ENCODE data around the gene HOXB5. TPM values are rescaled to one million over a fixed set of nuclear protein-coding genes. Genes with fewer than 3 reads are reported as not detected.

Gene HOXB5
- total and polyA plus RNA-seq, 4 donors = 1.4 to 5.9 (median 3.6) TPM; not detected in 1

DNA sequence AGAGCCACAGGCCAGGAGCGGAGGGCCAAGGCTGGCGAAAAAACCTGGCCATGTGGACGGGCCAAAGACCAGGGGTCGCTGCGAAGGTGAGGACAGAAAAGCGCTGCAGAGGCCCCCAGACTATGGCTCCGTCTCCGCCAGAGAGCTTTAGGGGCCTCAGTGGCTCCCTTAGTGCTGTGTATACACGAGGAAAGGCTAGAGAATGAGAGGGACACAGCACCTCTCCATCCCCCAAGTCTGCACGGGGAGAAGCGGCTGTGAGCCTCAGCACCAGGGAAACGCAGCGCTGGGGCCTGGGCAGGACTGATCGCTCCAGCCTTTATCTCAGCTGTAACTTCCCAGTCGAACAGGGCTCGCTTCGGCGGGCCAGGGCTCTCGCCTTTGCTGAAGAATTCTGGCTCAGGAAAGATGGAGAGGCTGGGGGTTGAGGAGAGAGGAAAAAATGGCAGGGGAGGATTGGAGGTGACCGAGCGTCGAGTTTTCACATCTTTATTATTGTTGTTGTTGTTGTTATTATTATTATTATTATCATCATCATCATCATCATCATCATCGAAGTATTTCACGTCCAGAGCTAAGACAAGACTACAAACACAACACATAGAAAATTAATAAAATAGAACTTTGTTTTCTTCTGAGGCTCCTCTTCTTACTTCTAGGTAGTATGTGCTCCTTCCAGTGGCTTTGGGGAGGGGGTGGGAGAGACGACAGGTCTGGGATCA lies 1.9 kb upstream of the HOXB5 start:
- ATAC-seq (ENCODE audit: low FRiP score) (no peak), DNase-seq (no peak)
- intact Hi-C loops (cut with DNase I) = loop anchor here (2.0 to 10.0 kb wide), 3 partner anchors 103 to 571 kb away; no protein-coding TSS in a partner anchor
- Histone ChIP-seq H3K27ac (ENCODE audit: low read depth in 1 of 2, low read length in 2 of 2) (no peak overlapping the region), H3K36me3 (ENCODE audit: control insufficient read depth in 1 of 2, insufficient read depth in 2 of 2, low read length in 1 of 2) (no peaks in the 10 kb centered on the region), H3K9me3 (ENCODE audit: control insufficient read depth, low read length) (no peaks in the 10 kb centered on the region), H3K4me3 (ENCODE audit: low read length in 2 of 2) (no peak overlapping the region), H3K27me3 (ENCODE audit: control insufficient read depth in 1 of 2, insufficient read depth in 2 of 2, low read length in 1 of 2) (no peaks in the 10 kb centered on the region), H3K4me1 (ENCODE audit: control insufficient read depth in 1 of 2, insufficient read depth in 2 of 2, low read length in 2 of 2) (no peaks in the 10 kb centered on the region)
- WGBS, 2 donors = 71 to 95% methylated on average over 25 of the region's 25 CpGs

DNA sequence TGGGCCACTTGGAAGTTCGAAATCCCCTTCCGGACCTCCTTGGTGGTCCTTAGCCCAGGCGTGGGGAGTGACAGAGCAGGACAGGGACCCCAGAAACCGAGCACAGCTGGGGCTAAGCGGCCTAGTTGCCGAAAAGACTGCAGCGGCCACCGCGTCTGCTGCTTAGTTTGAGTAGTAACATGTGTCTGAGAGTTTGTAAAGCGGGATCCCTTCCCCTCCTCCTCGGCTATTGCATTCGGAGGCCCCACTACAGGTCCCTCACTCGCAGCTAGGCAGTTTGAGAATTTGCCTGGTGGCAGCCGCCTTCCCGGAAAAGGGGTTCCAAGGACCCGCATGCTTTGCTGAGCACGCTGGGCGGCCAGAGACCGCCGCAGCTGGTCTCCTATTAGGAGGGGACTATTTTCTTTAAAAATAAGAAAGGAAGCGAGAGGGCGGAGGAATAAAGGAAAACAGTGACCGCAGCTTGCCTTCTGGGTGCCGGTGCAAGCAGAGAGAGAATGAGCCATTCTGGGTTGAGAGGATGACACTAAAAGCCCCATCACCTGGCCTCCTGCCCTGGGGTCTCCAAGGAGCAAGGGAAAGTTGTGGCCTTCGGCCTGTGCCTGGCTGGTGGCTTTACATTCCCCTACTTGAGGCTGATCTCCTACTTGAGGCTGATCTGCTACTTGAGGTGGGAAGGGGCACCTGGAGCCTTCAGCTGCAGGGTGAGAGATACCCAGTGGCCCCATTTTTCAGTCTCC lies 1.1 kb upstream of the HOXB5 start:
- no peak overlapping the region for H3K27ac ChIP-seq (ENCODE audit: low read depth in 1 of 2, low read length in 2 of 2)
- no peak overlapping the region for H3K4me3 ChIP-seq (ENCODE audit: low read length in 2 of 2)
- H3K9me3 ChIP-seq (ENCODE audit: control insufficient read depth, low read length) = no peaks in the 10 kb centered on the region
- H3K36me3 ChIP-seq (ENCODE audit: control insufficient read depth in 1 of 2, insufficient read depth in 2 of 2, low read length in 1 of 2) = no peaks in the 10 kb centered on the region
- no peaks in the 10 kb centered on the region for H3K27me3 ChIP-seq (ENCODE audit: control insufficient read depth in 1 of 2, insufficient read depth in 2 of 2, low read length in 1 of 2)
- intact Hi-C loops (cut with DNase I) = loop anchor here (2.0 to 10.0 kb wide), 4 partner anchors 102 to 570 kb away; no protein-coding TSS in a partner anchor
- H3K4me1 ChIP-seq (ENCODE audit: control insufficient read depth in 1 of 2, insufficient read depth in 2 of 2, low read length in 2 of 2) = no peaks in the 10 kb centered on the region
- 77 to 95% methylated on average over 24 to 25 of the region's 25 CpGs for WGBS, 2 donors
- ATAC-seq (ENCODE audit: low FRiP score) = no peak
- no peak for DNase-seq

DNA sequence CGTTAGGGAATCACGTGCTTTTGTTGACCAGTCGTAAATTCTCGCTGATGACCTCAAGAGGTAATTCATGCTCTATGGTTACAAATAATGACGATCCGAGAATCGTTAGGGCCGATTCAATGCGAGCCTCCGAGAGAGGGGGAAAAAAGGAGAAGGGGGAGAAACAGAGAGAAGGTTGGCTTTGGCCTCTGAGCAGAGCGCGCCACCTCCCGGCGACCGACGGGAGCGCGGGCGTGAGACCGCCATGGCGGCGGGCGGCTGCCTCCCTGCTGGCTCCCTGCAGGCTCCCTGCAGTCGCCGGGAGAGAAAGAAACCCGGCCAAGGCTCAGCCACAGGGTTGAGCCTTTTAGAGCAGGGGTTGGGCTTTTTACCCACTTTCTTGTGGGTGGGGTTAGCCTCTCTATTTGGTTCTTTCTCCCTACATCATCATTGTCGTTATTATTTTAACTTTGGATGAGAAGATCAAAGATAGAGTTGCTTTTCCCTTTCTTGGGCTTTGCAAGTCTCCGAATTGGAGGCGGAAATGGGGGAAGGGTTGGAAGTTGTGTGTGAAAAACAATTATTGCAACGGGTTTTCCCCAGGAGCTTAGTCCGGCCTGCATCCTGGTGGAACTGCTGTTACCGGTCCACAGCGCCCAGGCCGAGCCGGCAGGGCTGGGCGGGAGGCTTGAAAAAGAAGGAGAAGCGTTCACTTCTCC lies 410 bp upstream of the HOXB5 start:
- Histone ChIP-seq H3K27ac (ENCODE audit: low read depth in 1 of 2, low read length in 2 of 2) (no peak overlapping the region), H3K9me3 (ENCODE audit: control insufficient read depth, low read length) (no peaks in the 10 kb centered on the region), H3K4me1 (ENCODE audit: control insufficient read depth in 1 of 2, insufficient read depth in 2 of 2, low read length in 2 of 2) (no peaks in the 10 kb centered on the region), H3K27me3 (ENCODE audit: control insufficient read depth in 1 of 2, insufficient read depth in 2 of 2, low read length in 1 of 2) (no peaks in the 10 kb centered on the region), H3K36me3 (ENCODE audit: control insufficient read depth in 1 of 2, insufficient read depth in 2 of 2, low read length in 1 of 2) (no peaks in the 10 kb centered on the region), H3K4me3 (ENCODE audit: low read length in 2 of 2) (no peak overlapping the region)
- 20 to 23% methylated on average over 37 of the region's 37 CpGs for WGBS, 2 donors
- peak; percentile 88 for ATAC-seq (ENCODE audit: low FRiP score)
- intact Hi-C loops (cut with DNase I) = loop anchor here (2.0 to 10.0 kb wide), 3 partner anchors 101 to 569 kb away; no protein-coding TSS in a partner anchor
- DNase-seq = peak; percentile 88 to 95

DNA sequence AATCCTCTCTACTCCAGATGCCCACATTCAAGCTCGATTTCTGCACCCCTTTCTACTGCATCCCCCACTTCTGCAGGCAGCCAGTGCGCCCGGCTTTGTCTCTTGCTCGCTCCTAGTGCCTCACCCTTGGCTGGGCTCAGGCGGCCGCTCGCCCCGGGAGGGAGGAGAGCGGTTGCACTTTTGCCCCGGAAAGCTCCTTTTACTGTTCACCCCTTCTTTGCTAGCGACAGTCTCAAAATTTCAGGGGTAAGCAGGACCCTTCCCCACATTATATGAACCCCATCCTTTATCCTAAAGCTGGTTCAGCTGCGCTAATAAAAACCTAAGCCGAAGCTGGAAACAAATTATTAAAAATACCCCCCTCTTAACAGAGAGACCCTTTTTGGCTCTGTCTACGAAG lies 1.0 kb downstream of the HOXB5 start:
- Histone ChIP-seq H3K27me3 (ENCODE audit: control insufficient read depth in 1 of 2, insufficient read depth in 2 of 2, low read length in 1 of 2) (no peaks in the 10 kb centered on the region), H3K27ac (ENCODE audit: low read depth in 1 of 2, low read length in 2 of 2) (no peak overlapping the region), H3K36me3 (ENCODE audit: control insufficient read depth in 1 of 2, insufficient read depth in 2 of 2, low read length in 1 of 2) (no peaks in the 10 kb centered on the region), H3K4me3 (ENCODE audit: low read length in 2 of 2) (no peak overlapping the region), H3K9me3 (ENCODE audit: control insufficient read depth, low read length) (no peaks in the 10 kb centered on the region), H3K4me1 (ENCODE audit: control insufficient read depth in 1 of 2, insufficient read depth in 2 of 2, low read length in 2 of 2) (no peaks in the 10 kb centered on the region)
- no peak for DNase-seq
- ATAC-seq (ENCODE audit: low FRiP score) = no peak
- WGBS, 2 donors = 65 to 85% methylated on average over 14 of the region's 14 CpGs
- intact Hi-C loops (cut with DNase I) = loop anchor here (2.0 to 10.0 kb wide), 3 partner anchors 100 to 568 kb away; no protein-coding TSS in a partner anchor

DNA sequence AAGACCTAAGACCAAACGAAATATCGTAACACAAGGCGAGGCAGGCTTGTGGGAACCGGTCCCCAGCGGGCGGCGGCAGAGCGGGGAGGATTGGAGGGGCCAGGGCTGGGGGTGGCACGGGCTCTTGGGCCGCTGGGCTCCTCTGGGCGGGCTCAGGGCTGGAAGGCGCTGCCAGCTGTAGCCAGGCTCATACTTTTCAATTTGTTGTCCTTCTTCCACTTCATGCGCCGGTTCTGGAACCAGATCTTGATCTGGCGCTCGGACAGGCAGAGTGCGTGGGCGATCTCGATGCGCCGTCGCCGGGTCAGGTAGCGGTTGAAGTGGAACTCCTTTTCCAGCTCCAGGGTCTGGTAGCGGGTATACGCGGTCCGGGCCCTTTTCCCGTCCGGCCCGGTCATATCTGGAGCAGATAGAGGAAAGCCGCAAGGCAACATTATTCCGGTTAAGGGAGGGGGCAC lies 1.5 kb downstream of the HOXB5 start:
- ATAC-seq (ENCODE audit: low FRiP score) = no peak
- WGBS, 2 donors = 67 to 88% methylated on average over 33 of the region's 33 CpGs
- H3K4me3 ChIP-seq (ENCODE audit: low read length in 2 of 2) = no peak overlapping the region
- intact Hi-C loops (cut with DNase I) = loop anchor here (2.0 to 10.0 kb wide), 3 partner anchors 99 to 567 kb away; no protein-coding TSS in a partner anchor
- no peaks in the 10 kb centered on the region for H3K27me3 ChIP-seq (ENCODE audit: control insufficient read depth in 1 of 2, insufficient read depth in 2 of 2, low read length in 1 of 2)
- no peaks in the 10 kb centered on the region for H3K36me3 ChIP-seq (ENCODE audit: control insufficient read depth in 1 of 2, insufficient read depth in 2 of 2, low read length in 1 of 2)
- no peak overlapping the region for H3K27ac ChIP-seq (ENCODE audit: low read depth in 1 of 2, low read length in 2 of 2)
- H3K4me1 ChIP-seq (ENCODE audit: control insufficient read depth in 1 of 2, insufficient read depth in 2 of 2, low read length in 2 of 2) = no peaks in the 10 kb centered on the region
- no peak for DNase-seq
- no peaks in the 10 kb centered on the region for H3K9me3 ChIP-seq (ENCODE audit: control insufficient read depth, low read length)

DNA sequence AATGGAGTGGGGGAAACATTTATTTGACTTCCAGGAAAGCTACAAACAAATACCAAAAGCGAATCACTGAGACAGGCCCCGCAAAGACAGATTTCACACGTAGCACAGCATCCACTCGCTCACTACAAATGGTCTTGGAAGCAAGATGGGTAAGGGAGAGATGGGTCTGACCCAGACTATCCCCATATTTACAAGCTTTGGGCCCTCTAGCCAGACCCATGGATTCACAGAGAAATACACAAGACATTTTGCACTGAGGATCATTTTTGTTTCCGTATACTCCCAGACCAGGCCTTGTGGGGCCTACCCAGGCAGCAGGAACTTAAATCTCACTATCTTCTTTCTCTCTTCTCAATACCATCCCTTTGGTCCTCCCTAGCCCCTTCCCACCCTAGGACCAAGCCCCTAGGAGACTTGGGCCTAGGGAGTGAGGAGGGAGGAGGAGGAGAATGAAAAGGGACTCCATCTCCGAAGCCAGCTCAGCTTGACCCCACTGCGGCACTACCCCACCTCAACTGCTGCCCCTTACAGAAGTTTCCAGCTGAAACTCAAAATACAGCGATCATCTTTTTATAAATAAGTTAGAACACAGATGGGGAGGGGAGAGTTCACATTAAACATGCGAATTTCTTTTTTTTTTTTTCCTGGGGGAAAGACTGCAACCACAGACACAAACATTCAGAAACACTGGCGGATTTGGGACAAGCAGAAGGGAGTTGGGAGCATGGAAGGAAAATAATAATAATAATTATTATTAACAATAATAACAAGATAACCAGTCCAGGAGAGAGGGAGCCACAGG lies 2.1 kb downstream of the HOXB5 start:
- H3K27me3 ChIP-seq (ENCODE audit: control insufficient read depth in 1 of 2, insufficient read depth in 2 of 2, low read length in 1 of 2) = no peaks in the 10 kb centered on the region
- intact Hi-C loops (cut with DNase I) = loop anchor here (2.0 to 10.0 kb wide), 3 partner anchors 99 to 567 kb away; no protein-coding TSS in a partner anchor
- 93 to 94% methylated on average over 10 of the region's 10 CpGs for WGBS, 2 donors
- H3K36me3 ChIP-seq (ENCODE audit: control insufficient read depth in 1 of 2, insufficient read depth in 2 of 2, low read length in 1 of 2) = no peaks in the 10 kb centered on the region
- DNase-seq = no peak
- H3K4me3 ChIP-seq (ENCODE audit: low read length in 2 of 2) = no peak overlapping the region
- no peaks in the 10 kb centered on the region for H3K9me3 ChIP-seq (ENCODE audit: control insufficient read depth, low read length)
- no peak overlapping the region for H3K27ac ChIP-seq (ENCODE audit: low read depth in 1 of 2, low read length in 2 of 2)
- ATAC-seq (ENCODE audit: low FRiP score) = no peak
- H3K4me1 ChIP-seq (ENCODE audit: control insufficient read depth in 1 of 2, insufficient read depth in 2 of 2, low read length in 2 of 2) = no peaks in the 10 kb centered on the region

DNA sequence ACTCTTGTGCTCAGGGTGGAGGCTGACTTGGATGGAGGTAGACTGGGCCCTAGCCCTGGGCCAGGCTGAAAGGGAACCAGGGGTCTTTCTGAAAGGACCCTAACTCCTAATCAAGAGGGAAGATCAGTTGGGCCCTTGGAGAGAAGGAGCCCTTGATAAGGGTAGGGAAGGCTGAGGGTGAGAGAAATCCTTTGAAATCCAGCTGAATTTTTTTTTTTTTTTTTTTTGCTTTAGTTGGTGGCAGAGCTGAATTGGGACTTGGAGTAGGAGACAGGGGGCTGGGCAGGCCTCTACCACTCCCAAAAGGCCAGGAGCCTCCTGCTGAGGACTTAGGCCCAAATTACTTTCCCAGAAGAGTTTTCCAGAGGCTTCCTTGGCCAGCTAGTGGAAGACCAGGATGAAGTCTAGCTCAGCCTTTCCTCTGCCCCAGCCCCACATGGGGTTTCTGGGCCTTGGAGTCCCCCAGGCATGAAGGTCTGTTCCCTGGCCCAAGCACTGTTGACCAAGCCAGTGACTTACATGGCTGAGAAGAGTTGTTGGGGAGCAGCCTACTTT lies 2.9 kb downstream of the HOXB5 start:
- Histone ChIP-seq H3K4me3 (ENCODE audit: low read length in 2 of 2) (no peak overlapping the region), H3K4me1 (ENCODE audit: control insufficient read depth in 1 of 2, insufficient read depth in 2 of 2, low read length in 2 of 2) (no peaks in the 10 kb centered on the region), H3K36me3 (ENCODE audit: control insufficient read depth in 1 of 2, insufficient read depth in 2 of 2, low read length in 1 of 2) (no peaks in the 10 kb centered on the region), H3K27me3 (ENCODE audit: control insufficient read depth in 1 of 2, insufficient read depth in 2 of 2, low read length in 1 of 2) (no peaks in the 10 kb centered on the region), H3K9me3 (ENCODE audit: control insufficient read depth, low read length) (no peaks in the 10 kb centered on the region), H3K27ac (ENCODE audit: low read depth in 1 of 2, low read length in 2 of 2) (no peak overlapping the region)
- DNase-seq (no peak), ATAC-seq (ENCODE audit: low FRiP score) (no peak)
- intact Hi-C loops (cut with DNase I) = loop anchor here (5.0 to 10.0 kb wide), 2 partner anchors 238 to 566 kb away; no protein-coding TSS in a partner anchor

All from aorta (tissue), 5 donors.